OCI-LY3 (cell line): ENCODE results near the gene FOXA2.

Experiments
- EZH2phosphoT487 ChIP-seq: fragments of 200-600 bp; shearing (Covaris generic); IDR thresholded peaks from 2 replicates; pipeline ENCODE4 v1.6.1; 2018; ENCODE audit warnings: antibody characterized with exemption, mixed run types, low read depth
- TF ChIP-seq, protein P1 (sequence below): fragments of 200-600, 300-600 bp; sonication (generic); IDR thresholded peaks from 2 replicates; pipeline ENCODE4 v1.5.1; 2014; ENCODE audit warnings: antibody characterized with exemption, low read length, low read depth

GRCh38 chr20:22540832-22541231 lies 43.5 kb downstream of the FOXA2 start:
- TF ChIP-seq EZH2phosphoT487, result no peak
- TF ChIP-seq, protein P1, sequence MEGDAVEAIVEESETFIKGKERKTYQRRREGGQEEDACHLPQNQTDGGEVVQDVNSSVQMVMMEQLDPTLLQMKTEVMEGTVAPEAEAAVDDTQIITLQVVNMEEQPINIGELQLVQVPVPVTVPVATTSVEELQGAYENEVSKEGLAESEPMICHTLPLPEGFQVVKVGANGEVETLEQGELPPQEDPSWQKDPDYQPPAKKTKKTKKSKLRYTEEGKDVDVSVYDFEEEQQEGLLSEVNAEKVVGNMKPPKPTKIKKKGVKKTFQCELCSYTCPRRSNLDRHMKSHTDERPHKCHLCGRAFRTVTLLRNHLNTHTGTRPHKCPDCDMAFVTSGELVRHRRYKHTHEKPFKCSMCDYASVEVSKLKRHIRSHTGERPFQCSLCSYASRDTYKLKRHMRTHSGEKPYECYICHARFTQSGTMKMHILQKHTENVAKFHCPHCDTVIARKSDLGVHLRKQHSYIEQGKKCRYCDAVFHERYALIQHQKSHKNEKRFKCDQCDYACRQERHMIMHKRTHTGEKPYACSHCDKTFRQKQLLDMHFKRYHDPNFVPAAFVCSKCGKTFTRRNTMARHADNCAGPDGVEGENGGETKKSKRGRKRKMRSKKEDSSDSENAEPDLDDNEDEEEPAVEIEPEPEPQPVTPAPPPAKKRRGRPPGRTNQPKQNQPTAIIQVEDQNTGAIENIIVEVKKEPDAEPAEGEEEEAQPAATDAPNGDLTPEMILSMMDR, result no peak
